AG09319 (cell line): ENCODE measurements around the gene HYAL1.
"Not testable (repeated sequence)": the region's sequence is repeated elsewhere in the genome, so short reads cannot be mapped to it uniquely, and the experiment has no call there.

ENCODE experiments used
- DNase-seq: peaks from one replicate; pipeline ENCODE4 v3.0.0-alpha.2; 2010; ENCODE audit warnings: low read depth; ENCODE audit errors: extremely low read depth
- TF ChIP-seq, protein P1 (sequence below): IDR thresholded peaks from 2 replicates; pipeline ENCODE4 v1.5.1; 2011; ENCODE audit warnings: low read depth, mild to moderate bottlenecking, inconsistent platforms, low read length, moderate library complexity

HYAL1 gene

GRCh38 chr3:50317300-50317699 lies 13.9 kb upstream of the HYAL1 start:
- no peak for DNase-seq
- TF ChIP-seq, protein P1, sequence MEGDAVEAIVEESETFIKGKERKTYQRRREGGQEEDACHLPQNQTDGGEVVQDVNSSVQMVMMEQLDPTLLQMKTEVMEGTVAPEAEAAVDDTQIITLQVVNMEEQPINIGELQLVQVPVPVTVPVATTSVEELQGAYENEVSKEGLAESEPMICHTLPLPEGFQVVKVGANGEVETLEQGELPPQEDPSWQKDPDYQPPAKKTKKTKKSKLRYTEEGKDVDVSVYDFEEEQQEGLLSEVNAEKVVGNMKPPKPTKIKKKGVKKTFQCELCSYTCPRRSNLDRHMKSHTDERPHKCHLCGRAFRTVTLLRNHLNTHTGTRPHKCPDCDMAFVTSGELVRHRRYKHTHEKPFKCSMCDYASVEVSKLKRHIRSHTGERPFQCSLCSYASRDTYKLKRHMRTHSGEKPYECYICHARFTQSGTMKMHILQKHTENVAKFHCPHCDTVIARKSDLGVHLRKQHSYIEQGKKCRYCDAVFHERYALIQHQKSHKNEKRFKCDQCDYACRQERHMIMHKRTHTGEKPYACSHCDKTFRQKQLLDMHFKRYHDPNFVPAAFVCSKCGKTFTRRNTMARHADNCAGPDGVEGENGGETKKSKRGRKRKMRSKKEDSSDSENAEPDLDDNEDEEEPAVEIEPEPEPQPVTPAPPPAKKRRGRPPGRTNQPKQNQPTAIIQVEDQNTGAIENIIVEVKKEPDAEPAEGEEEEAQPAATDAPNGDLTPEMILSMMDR = no peak

DNA sequence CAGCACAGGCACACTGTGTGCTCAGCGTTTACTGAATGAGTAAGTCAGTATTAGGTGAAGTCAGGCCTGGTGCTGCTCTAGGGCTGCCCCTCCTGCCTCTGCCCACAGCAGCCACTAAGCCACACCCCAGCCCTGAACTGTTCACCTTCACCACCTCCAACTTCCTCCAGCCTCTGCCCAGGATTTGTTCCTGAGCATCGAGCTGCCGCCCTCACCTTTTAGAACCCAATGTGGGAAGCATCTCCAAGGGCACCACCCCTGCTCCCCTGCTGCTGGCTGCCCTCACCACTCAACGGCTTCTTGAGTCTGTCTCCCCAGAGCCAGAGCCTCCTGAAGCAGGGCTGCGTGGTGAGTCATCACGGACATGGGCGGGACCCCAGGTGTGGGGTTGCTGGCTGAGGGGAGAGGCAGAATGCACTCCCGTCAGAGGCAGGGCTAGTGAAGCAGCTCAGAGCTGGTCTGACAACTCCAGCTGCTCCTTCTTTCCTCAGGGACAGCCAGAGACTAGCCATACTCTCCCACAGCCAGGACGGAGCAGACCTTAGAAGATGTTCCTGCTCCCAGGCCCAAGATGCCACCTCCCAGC lies 13.4 kb upstream of the HYAL1 start:
- DNase-seq = no peak
- TF ChIP-seq, protein P1 = no peak

DNA sequence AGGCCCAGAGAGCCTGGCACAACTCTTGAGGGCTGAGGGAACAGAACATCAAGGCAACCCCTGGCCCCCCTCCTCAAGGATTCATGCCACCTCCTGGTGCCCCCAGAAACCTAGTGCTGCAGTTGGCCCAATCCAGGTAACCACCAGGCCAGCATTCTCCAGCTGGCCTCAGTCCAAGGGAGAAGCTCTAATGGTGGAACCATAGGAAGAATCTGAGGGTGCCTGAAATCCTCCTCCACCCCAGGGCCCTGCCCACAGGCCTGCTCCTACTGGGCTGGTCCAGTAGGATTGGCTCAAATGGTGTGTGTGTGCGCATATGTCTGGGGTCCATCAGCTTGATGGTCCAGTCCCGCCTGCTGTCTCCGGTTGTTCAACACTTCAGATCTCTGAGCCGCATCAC lies 11.4 kb upstream of the HYAL1 start:
- no peak for DNase-seq
- TF ChIP-seq, protein P1 = no peak

DNA sequence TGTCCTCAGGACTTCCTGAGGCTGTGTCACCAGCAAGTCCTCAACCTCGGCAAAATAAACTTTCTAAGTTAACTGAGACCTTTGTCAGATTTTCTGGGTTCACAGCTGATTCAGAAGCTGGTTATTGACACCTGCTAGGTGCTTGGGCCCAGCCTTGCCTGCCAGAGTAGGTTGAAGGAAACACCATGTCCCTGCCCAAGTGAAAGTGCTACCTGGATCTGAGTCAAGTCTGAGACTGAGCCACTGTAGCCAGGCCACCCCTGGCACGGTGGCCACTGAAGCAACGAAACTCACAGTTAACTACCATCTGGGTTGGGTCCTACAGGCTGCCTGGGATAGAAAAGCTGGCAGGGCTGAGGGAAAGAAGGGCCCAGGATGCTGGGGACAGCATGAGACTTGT lies 11.0 kb upstream of the HYAL1 start:
- TF ChIP-seq, protein P1 = no peak
- DNase-seq = no peak

DNA sequence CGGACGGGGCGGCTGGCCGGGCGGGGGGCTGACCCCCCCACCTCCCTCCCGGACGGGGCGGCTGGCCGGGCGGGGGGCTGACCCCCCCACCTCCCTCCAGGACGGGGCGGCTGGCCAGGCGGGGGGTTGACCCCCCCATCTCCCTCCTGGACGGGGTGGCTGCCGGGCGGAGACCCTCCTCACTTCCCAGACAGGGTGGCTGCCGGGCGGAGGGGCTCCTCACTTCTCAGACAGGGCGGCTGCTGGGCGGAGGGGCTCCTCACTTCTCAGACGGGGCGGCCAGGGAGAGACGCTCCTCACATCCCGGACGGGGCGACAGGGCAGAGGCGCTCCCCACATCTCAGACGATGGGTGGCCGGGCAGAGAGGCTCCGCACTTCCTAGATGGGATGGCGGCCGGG lies 8.7 kb upstream of the HYAL1 start:
- DNase-seq = not testable (repeated sequence)

DNA sequence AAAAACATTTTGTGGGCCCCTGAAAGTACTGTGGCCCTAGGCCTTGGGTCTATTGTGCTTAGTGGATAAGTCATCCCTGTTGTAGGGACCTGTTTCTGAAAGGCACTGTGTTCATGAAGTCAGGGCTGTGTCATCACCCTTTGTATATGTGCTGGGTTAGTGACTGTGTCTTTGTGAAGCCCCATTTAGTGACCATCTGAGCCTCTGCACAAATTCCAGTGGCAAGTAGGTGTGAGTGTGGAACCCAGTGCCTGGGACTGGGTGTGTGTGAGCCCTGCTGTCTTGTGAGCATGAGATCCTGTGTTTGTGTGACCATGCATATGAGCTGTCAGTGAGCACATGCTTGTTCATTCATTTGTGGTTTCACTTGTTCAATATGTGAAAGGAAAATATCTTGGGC lies 1.2 kb upstream of the HYAL1 start:
- TF ChIP-seq, protein P1 = no peak
- no peak for DNase-seq

DNA sequence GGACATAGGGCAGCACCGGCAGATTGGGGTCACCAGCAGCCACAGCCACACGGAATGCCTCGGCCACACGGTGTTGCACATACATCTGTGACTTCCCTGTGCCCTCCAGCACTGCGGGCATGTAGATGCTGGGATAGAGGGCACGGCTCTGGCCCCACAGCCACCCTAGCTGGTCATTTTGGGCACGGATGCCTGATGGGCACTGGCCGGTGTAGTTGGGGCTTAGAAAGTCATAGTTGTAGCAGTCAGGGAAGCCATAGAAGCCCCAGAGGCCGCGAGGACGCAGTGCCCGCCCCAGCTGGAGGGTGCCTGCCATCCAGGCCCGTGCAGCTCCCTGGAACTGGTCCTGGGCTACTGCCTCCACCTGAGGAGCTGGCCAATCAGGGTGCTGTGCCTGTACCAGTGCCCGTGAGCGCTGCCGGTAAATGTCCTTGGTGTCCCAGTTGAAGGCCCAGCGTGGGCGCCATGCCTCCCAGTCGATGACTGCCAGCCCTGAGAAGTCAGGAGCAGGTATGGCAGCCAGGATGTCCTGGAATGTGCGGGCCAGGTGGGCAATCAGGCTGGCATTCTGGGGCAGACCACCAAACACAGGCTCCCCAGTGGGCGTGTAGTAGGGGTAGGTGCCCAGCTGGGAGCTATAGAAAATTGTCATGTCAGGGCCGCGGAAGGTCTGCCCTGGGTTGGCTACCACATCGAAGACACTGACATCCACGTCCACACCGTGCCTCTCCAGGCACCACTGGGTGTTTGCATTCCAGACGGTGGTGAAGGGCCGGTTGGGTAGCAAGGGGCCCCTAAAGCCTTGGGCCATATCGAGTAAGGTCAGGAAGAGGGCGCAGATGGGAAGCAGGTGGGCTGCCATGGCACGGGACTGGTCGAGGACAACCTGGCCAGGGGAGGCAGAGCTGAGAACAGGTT lies 1.0 kb downstream of the HYAL1 start:
- TF ChIP-seq, protein P1 = no peak
- DNase-seq = no peak
